ENCODE data around the gene RNPS1.

Gene RNPS1

GRCh38 chr16:2235695-2236336 lies 32.1 kb downstream of the RNPS1 start:
- no peak for TF ChIP-seq CTCF (IDR thresholded peaks at IDR 0.05; ENCODE audit: insufficient read depth, low read length, poor library complexity, severe bottlenecking)
- no peak for DNase-seq (ENCODE audit: extremely low read depth, insufficient read length)
- Histone ChIP-seq H3K27me3 (replicated peaks; ENCODE audit: control insufficient read depth, insufficient read depth, low read length) (no peaks in the 10 kb centered on the region), H3K4me3 (replicated peaks; ENCODE audit: low read depth, low read length) (no peak overlapping the region), H3K36me3 (ENCODE audit: control insufficient read depth, insufficient read depth, low read length) (peaks cover 33% of the 10 kb centered on the region)

GRCh38 chr16:2235234-2235651 lies 32.7 kb downstream of the RNPS1 start:
- TF ChIP-seq CTCF (IDR thresholded peaks at IDR 0.05; ENCODE audit: insufficient read depth, low read length, poor library complexity, severe bottlenecking): no peak
- DNase-seq (ENCODE audit: extremely low read depth, insufficient read length): no peak
- peaks cover 33% of the 10 kb centered on the region for H3K36me3 ChIP-seq (ENCODE audit: control insufficient read depth, insufficient read depth, low read length)
- H3K4me3 ChIP-seq (replicated peaks; ENCODE audit: low read depth, low read length): no peak overlapping the region
- no peaks in the 10 kb centered on the region for H3K27me3 ChIP-seq (replicated peaks; ENCODE audit: control insufficient read depth, insufficient read depth, low read length)

GRCh38 chr16:2234813-2235170 lies 33.1 kb downstream of the RNPS1 start:
- DNase-seq (ENCODE audit: extremely low read depth, insufficient read length): no peak
- H3K36me3 ChIP-seq (ENCODE audit: control insufficient read depth, insufficient read depth, low read length): peaks cover 35% of the 10 kb centered on the region

GRCh38 chr16:2233872-2234812 lies 33.8 kb downstream of the RNPS1 start:
- DNase-seq (ENCODE audit: extremely low read depth, insufficient read length): peak; percentile 26
- no peaks in the 10 kb centered on the region for H3K27me3 ChIP-seq (replicated peaks; ENCODE audit: control insufficient read depth, insufficient read depth, low read length)
- no peak overlapping the region for H3K4me3 ChIP-seq (replicated peaks; ENCODE audit: low read depth, low read length)
- H3K36me3 ChIP-seq (ENCODE audit: control insufficient read depth, insufficient read depth, low read length): peaks cover 37% of the 10 kb centered on the region
- no peak for TF ChIP-seq CTCF (IDR thresholded peaks at IDR 0.05; ENCODE audit: insufficient read depth, low read length, poor library complexity, severe bottlenecking)

More at GRCh38 chr16:2234813-2235170, 33.1 kb downstream of the RNPS1 start:
- Histone ChIP-seq H3K4me3 (replicated peaks; ENCODE audit: low read depth, low read length) (no peak overlapping the region), H3K27me3 (replicated peaks; ENCODE audit: control insufficient read depth, insufficient read depth, low read length) (no peaks in the 10 kb centered on the region)
- no peak for TF ChIP-seq CTCF (IDR thresholded peaks at IDR 0.05; ENCODE audit: insufficient read depth, low read length, poor library complexity, severe bottlenecking)

- H3K27me3 ChIP-seq (replicated peaks; ENCODE audit: control insufficient read depth, insufficient read depth, low read length): no peaks in the 10 kb centered on the region
- H3K4me3 ChIP-seq (replicated peaks; ENCODE audit: low read depth, low read length): no peak overlapping the region
- DNase-seq (ENCODE audit: extremely low read depth, insufficient read length): no peak
- H3K36me3 ChIP-seq (ENCODE audit: control insufficient read depth, insufficient read depth, low read length): peaks cover 43% of the 10 kb centered on the region
- TF ChIP-seq CTCF (IDR thresholded peaks at IDR 0.05; ENCODE audit: insufficient read depth, low read length, poor library complexity, severe bottlenecking): no peak
These were observed 34.7 kb downstream of the RNPS1 start for GRCh38 chr16:2233046-2233775.

Measured in GM06990 (cell line).